Endothelial cell of umbilical vein (primary cell): Measurements from ENCODE around the gene FGF2. TPM values are rescaled to one million over a fixed set of nuclear protein-coding genes. Genes with fewer than 3 reads are reported as not detected.

Experiments used
- BruUV-seq: library from RNA; stranded (reverse); fragments of 400-500 nt; replicated peaks from 2 replicates; lab custom pipeline; 2021; lab: Mats Ljungman, UMichigan
- CTCF ChIA-PET: fragments of 300-600, 350-600 bp; sonication (Branson Sonifier 250); formaldehyde crosslinking; loops from one replicate; lab custom pipeline; 2021; ENCODE audit warnings: antibody characterized with exemption, inconsistent platforms; lab: Charles Lee
- POLR2A ChIA-PET: fragments of 300-600, 350-600 bp; sonication (Branson Sonifier 250); formaldehyde crosslinking; loops from one replicate; lab custom pipeline; 2021; ENCODE audit warnings: antibody characterized with exemption, inconsistent platforms; lab: Charles Lee
- DNase-seq: peaks from one replicate; pipeline ENCODE4 v3.0.0-alpha.2; 2011; ENCODE audit warnings: low read depth, low spot score
- FAIRE-seq: peaks from 2 replicates; lab custom pipeline; 2011; peaks lifted over from hg19 to GRCh38; lab: Jason Lieb, UNC
- H2AFZ ChIP-seq: 2 replicates; pipeline ENCODE4 v1.6.0; 2012; ENCODE audit warnings: low read depth, low read length, control low read depth, inconsistent platforms
- H3K27ac ChIP-seq: 2 replicates; pipeline ENCODE4 v1.5.1; 2011; ENCODE audit warnings: low read depth, mild to moderate bottlenecking, control low read depth, low read length, moderate library complexity; ENCODE audit not compliant: insufficient read depth
- H3K27me3 ChIP-seq, 2 experiments: 2 replicates each; pipeline versions ENCODE4 v1.6.0 to v1.6.1; 2011; ENCODE audit warnings: low read length in 2 of 2, mixed read lengths in 1 of 2; ENCODE audit not compliant: control insufficient read depth in 2 of 2, insufficient read depth in 2 of 2
- H3K36me3 ChIP-seq, 2 experiments: 2 replicates in 1 of 2; 3 replicates in 1 of 2; pipeline ENCODE4 v1.5.1; 2011; ENCODE audit warnings: low read length in 2 of 2, mild to moderate bottlenecking in 1 of 2, moderate library complexity in 1 of 2; ENCODE audit not compliant: control insufficient read depth in 2 of 2, insufficient read depth in 2 of 2; ENCODE audit errors: extremely low read depth in 1 of 2
- H3K4me1 ChIP-seq: 3 replicates; pipeline ENCODE4 v1.5.1; 2011; ENCODE audit warnings: mild to moderate bottlenecking, low read length; ENCODE audit not compliant: control insufficient read depth, insufficient read depth; ENCODE audit errors: extremely low read depth
- H3K4me2 ChIP-seq: 2 replicates; pipeline ENCODE4 v1.6.1; 2011; ENCODE audit warnings: low read length, control low read depth, mixed read lengths; ENCODE audit not compliant: insufficient read depth
- H3K4me3 ChIP-seq, 3 experiments: fragments of 200-600 bp in 1 of 3; sonication (generic), shearing (Covaris generic) in 1 of 3; replicated peaks in 1 of 3; 2 replicates each; pipeline ENCODE4 v1.5.1; 2011 to 2016; ENCODE audit warnings: control low read depth in 3 of 3, low read length in 3 of 3, mild to moderate bottlenecking in 2 of 3, inconsistent platforms in 1 of 3, low read depth in 1 of 3, moderate library complexity in 1 of 3; ENCODE audit not compliant: insufficient read depth in 1 of 3
- H3K79me2 ChIP-seq: 2 replicates; pipeline ENCODE4 v1.6.0; 2012; ENCODE audit warnings: low read length, inconsistent platforms; ENCODE audit not compliant: control insufficient read depth, insufficient read depth
- H3K9ac ChIP-seq: replicated peaks from 2 replicates; pipeline ENCODE3; 2011; ENCODE audit warnings: low read length, control low read depth; ENCODE audit not compliant: insufficient read depth; ENCODE audit errors: extremely low read depth
- H3K9me1 ChIP-seq: replicated peaks from 3 replicates; pipeline ENCODE4 v1.6.0; 2011; ENCODE audit warnings: mild to moderate bottlenecking, low read length; ENCODE audit not compliant: control insufficient read depth, insufficient read depth; ENCODE audit errors: extremely low read depth
- H3K9me3 ChIP-seq: replicated peaks from 2 replicates; pipeline ENCODE4 v1.5.1; 2012; ENCODE audit warnings: low read length, inconsistent platforms; ENCODE audit not compliant: control insufficient read depth, insufficient read depth
- H4K20me1 ChIP-seq: replicated peaks from 2 replicates; pipeline ENCODE3; 2011; ENCODE audit warnings: mild to moderate bottlenecking, low read length; ENCODE audit not compliant: control insufficient read depth, insufficient read depth; ENCODE audit errors: extremely low read depth
- CTCF ChIP-seq, 2 donors: IDR thresholded peaks; 1 replicate in 1 of 2; 2 replicates in 1 of 2; pipeline ENCODE4 v1.5.1; 2011; ENCODE audit warnings: low read length in 2 of 2, mild to moderate bottlenecking in 2 of 2, moderate library complexity in 2 of 2, control low read depth in 1 of 2, inconsistent platforms in 1 of 2, low read depth in 1 of 2; ENCODE audit not compliant: insufficient read depth in 1 of 2; ENCODE audit errors: extremely low read depth in 1 of 2
- EZH2 ChIP-seq: IDR thresholded peaks from 2 replicates; pipeline ENCODE4 v1.6.1; 2012; ENCODE audit warnings: borderline replicate concordance, low read depth, mild to moderate bottlenecking, moderate library complexity, low read length, inconsistent platforms; ENCODE audit not compliant: severe bottlenecking
- FOS ChIP-seq: IDR thresholded peaks from 2 replicates; pipeline ENCODE4 v1.6.1; 2011; ENCODE audit warnings: mild to moderate bottlenecking, low read length, moderate library complexity, borderline replicate concordance; ENCODE audit not compliant: insufficient read depth
- GATA2 ChIP-seq: IDR thresholded peaks from 2 replicates; pipeline ENCODE4 v1.7.0; 2011; ENCODE audit warnings: low read depth, mild to moderate bottlenecking, moderate library complexity, mixed read lengths, low read length; ENCODE audit not compliant: insufficient read length, insufficient read depth
- JUN ChIP-seq: IDR thresholded peaks from 2 replicates; pipeline ENCODE4 v1.6.1; 2011; ENCODE audit warnings: borderline replicate concordance, low read depth; ENCODE audit not compliant: insufficient read length, insufficient read depth
- MAX ChIP-seq: IDR thresholded peaks from 2 replicates; pipeline ENCODE4 v1.6.1; 2011; ENCODE audit not compliant: insufficient read depth, insufficient read length
- MYC ChIP-seq: IDR thresholded peaks from one replicate; pipeline ENCODE4 v1.6.1; 2011; ENCODE audit warnings: mild to moderate bottlenecking, low read depth, low read length
- POLR2A ChIP-seq: IDR thresholded peaks from 2 replicates; pipeline ENCODE4 v1.6.1; 2012; ENCODE audit warnings: low read depth, mild to moderate bottlenecking, control low read depth, low read length
- POLR2AphosphoS5 ChIP-seq: IDR thresholded peaks from 2 replicates; pipeline ENCODE4 v1.6.1; 2012; ENCODE audit warnings: low read depth, mild to moderate bottlenecking, control low read depth, low read length, moderate library complexity; ENCODE audit not compliant: insufficient read depth
- dilution Hi-C: fragments of 300-500 bp; cut with MboI; formaldehyde crosslinking; loops from one replicate; pipeline ENCODE4 v1.15.0; 2019; ENCODE audit warnings: low sequenced_read_pairs; ENCODE audit not compliant: extremely low pct_ligation_motif_present
- intact Hi-C: fragments of 100-400 bp; cut with micrococcal nuclease; formaldehyde crosslinking; loops from one replicate; pipeline ENCODE4 v1.10.0; 2022
- polyA plus RNA-seq, 4 experiments: library from polyadenylated mRNA; depleted of rRNA in 3 of 4; stranded (reverse) in 3 of 4; unstranded in 1 of 4; fragments of >200 nt; gene quantifications; 2 replicates each; pipeline versions ENCODE4 v1.2.1 to v1.2.3, GENCODE V29; 2011 to 2012; ENCODE audit warnings: missing spikeins in 1 of 4
- total RNA-seq: library from RNA; stranded (reverse); gene quantifications from 2 replicates; pipeline ENCODE4 v1.2.3, GENCODE V29; 2021

The FGF2 gene
- total and polyA plus RNA-seq, 2 donors (not counting 3 experiments of a cell fraction or from before 2014, with no cell fraction given), result 4.6 to 23.9 TPM

- intact Hi-C loops, result no loop called here
- H3K4me1 ChIP-seq, result peaks cover 20% of the 10 kb centered on the region
- FAIRE-seq (no peak), DNase-seq (no peak)
- ChIA-PET POLR2A (no interaction called here), CTCF (interaction anchor here (1.0 to 2.2 kb wide), 6 partner anchors 15 to 146 kb away, joined by 3 to 13 read pairs (median 7); no protein-coding TSS in a partner anchor)
- BruUV-seq, result no TSS peak
- no peaks in the 10 kb centered on the region for H3K79me2 ChIP-seq
- H3K36me3 ChIP-seq, result no peaks in the 10 kb centered on the region
- dilution Hi-C loops, result no loop called here
- peak overlapping the region; percentile 64 for H3K27ac ChIP-seq
- no peaks in the 10 kb centered on the region for H3K27me3 ChIP-seq
- TF ChIP-seq JUN, result no peak
- TF ChIP-seq FOS, result no peak
- no peak for TF ChIP-seq CTCF (IDR thresholded peaks at IDR 0.05; ENCODE audit: extremely low read depth in 1 of 2, insufficient read depth in 1 of 2, low read depth in 1 of 2, low read length in 2 of 2)
- TF ChIP-seq POLR2AphosphoS5, result no peak
- no peak for TF ChIP-seq EZH2
- no peak for TF ChIP-seq MAX
- TF ChIP-seq POLR2A, result no peak
- TF ChIP-seq MYC, result no peak
- TF ChIP-seq GATA2, result no peak
- H3K9me3 ChIP-seq, result no peaks in the 10 kb centered on the region
- no peaks in the 10 kb centered on the region for H4K20me1 ChIP-seq
- H3K4me2 ChIP-seq, result no peak overlapping the region
- H3K4me3 ChIP-seq, result no peak overlapping the region
- peak overlapping the region; percentile 32 for H2AFZ ChIP-seq
- H3K9me1 ChIP-seq, result no peaks in the 10 kb centered on the region
- peak overlapping the region; percentile 27 for H3K9ac ChIP-seq
These were observed 42.4 kb upstream of the FGF2 start for GRCh38 chr4:122784261-122784660.
